ENCODE measurements around the gene CCDC89.

The CCDC89 gene

GRCh38 chr11:85685820-85686459 lies at the start of gene CCDC89:
CCDC89 (minus strand) TSS chr11:85686195; CDS start chr11:85686130, 65 bp downstream.
- DNase-seq: no peak

- no peak for DNase-seq
These were observed 47.0 kb upstream of the CCDC89 start for GRCh38 chr11:85732965-85733364.

DNA sequence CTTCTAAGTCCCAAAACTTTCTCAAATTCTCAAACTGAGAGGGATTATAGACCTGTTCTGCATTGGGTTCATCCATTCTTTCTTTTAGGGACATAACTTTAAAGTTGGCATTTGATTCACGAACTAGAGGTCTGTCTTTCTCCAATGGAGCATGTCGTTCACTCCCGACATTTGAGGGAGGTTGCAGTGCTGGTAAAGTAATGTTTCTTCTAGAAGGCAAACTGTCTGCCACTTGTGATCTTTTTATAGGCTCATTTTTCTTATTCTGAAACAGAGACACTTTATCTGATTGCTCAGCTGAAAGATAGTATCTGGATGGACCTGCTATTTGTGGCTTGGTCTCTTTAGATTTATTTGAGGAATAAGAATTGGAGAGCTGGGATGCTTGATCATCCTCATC lies 40.4 kb upstream of the CCDC89 start:
- no peak for DNase-seq

DNA sequence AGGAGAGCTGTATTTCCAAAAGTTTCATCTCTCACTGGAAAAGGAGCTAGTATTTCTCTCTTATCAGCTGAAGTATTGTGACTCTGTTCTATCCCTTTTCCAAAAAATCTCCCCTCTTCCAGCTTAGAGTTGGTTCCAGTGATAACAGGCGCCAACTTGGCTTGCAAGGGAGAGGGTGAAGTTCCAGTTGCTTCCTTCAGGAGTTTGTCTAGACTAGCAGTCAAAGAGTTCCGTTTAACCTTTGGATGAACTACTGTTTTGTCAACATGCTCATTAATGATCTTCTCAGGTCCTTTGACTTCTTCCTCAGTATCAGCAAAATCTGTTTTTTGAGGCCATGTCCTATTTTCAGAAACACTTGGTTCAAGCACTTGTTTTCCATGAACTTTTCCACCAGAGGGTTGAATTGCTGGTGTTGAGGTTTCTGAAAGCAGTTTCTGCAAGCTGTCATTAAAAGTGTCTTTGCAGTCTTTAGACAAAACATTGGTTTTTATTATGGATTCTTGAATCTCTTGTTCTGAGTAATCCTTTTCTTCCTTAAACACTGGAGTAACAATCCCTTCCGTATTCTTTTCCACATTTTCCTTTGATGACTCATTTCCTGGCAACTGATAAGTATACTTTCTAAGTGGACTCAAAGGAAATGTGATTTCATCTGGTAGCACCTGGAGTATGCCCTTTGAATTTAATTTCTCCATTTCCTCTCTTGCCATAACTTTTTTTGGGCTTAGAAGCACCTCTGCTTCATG lies 39.7 kb upstream of the CCDC89 start:
- no peak for DNase-seq

DNA sequence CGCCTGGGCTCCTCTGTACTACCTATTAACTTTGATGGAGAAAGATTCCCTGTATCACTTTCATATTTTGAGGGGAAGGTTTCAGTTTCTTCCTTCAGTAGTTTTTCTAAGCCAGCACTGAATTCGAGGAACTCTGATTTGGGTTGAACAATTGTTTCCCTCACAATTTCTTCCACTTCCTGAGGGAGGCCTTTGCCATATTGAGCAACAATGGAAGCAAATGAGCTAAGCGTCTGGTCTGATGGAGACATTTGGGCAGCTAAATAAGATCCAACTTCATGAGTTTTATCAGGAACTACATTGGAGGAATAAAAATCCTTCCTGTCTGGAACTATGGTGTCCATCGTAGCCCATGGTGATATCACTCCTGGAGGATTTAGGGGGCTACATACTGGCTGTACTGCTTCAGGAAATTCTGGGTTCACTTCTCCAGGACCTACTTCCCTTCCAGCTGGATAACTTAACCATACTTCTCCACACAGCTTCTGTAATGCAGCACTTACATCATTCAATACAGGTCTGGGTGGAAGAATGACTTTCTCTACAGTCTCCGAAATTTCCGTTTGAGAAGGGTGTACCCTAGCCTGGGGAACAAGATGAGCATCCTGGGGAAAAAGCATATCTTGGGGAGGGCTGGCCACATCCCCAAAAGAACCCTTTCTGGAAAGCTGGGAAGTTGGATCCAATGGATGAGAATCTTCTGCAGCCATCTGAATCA lies 38.9 kb upstream of the CCDC89 start:
- no peak for DNase-seq

- DNase-seq: no peak
These were observed 37.1 kb upstream of the CCDC89 start for GRCh38 chr11:85723088-85723487.

- no peak for DNase-seq
These were observed 35.2 kb upstream of the CCDC89 start for GRCh38 chr11:85721191-85721590.

GRCh38 chr11:85718991-85719807 lies 33.2 kb upstream of the CCDC89 start:
- DNase-seq: no peak

DNA sequence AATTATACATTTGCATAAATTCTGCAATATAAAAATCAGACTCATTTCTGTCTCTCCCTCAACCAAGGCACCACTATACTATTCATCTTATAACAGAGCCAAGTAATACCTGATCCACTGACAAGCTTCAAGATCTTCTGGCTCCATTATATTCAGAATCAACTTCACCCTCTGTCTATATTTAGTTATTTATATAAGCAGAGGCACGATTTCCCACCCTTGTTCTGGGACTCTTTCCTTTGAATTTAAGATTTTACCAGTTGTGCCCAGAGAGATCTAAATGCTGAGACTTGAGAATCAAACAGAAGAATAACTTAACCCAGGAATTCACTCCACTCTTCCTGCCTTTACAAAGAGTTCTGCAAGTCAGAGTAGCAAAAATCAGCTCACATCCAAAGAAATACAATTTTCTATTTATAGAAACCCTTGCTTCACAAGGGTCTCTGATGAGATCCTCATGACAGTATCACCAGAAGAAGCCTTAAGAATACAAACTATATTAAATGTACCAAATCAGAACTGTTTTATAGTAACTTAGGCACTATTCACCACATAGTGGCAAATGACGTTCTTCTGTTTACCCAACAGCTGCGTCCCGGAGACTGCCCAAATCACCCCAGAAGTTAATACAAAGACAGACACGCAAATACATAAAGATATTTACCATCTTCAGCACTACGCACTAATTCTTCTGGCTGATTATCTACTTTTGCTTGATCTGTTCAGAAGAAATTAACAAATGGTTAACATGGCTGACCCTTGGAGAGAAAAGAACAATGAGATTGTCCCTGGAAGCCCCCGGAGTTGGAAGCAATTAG lies 32.3 kb upstream of the CCDC89 start:
- no peak for DNase-seq

DNA sequence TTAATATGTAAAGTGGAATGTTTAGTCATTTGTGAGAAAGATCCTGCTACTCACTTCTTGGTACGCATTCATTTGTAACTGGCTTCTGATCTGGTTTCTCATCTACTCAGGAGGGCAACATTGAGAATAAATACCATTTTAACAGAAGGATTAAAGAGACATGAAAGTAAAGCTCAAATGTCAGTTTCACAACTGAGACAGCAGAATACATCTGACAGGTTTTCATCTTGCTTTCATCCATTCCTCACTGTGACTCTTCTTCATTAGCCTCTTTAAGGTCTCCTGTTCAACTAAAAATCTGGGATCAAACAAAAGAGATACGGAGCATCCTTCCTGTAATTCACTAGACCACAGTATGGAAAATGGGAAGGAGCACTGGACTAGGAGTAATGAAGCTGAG lies 31.4 kb upstream of the CCDC89 start:
- DNase-seq: no peak

GRCh38 chr11:85712953-85713352 lies 27.0 kb upstream of the CCDC89 start:
- no peak for DNase-seq

- no peak for DNase-seq
These were observed 24.9 kb upstream of the CCDC89 start for GRCh38 chr11:85710917-85711316.

- no peak for DNase-seq
These were observed 24.1 kb upstream of the CCDC89 start for GRCh38 chr11:85709941-85710702.

DNA sequence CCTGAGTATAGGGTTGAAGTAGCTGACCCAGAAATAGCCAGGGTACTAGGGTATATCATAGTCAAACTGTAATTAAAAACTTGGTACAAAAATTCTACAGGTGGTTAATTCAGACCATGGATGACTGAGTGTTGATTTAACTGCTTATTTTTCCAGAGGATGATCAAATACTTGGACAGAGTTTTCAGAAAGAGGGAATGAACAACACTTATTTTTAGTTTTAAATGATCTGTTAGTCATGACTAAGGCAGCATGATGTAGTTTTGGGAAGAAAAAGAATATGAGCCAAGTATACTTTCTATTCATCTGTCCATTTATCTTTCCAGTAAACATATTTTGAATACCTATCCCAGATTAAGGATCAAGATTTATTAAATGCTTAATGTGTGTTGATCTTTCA lies 19.8 kb upstream of the CCDC89 start:
- DNase-seq: no peak

- no peak for DNase-seq
These were observed 19.0 kb upstream of the CCDC89 start for GRCh38 chr11:85704967-85705366.

GRCh38 chr11:85699957-85700741 lies 14.2 kb upstream of the CCDC89 start:
- DNase-seq: peak; percentile 56

GRCh38 chr11:85698195-85698594 lies 12.2 kb upstream of the CCDC89 start:
- no peak for DNase-seq

DNA sequence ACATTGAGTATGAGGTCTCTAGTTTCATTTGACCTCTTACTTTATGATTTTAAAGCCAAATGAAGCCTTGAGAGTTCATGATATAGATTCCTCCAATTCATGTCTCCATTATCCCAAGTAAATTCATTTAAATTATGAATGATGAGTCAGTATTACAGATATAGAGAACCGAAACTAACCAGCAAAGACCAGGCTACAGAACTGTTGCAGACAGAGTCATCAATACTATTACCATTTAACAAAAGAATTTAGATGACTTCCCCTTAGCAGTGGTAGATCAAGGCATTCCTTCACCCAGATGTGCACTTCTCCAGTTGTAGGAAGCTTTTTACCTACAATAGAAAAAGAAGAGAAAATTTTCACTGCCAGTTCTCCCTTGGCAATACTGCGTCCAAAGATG lies 11.8 kb upstream of the CCDC89 start:
- DNase-seq: no peak

DNA sequence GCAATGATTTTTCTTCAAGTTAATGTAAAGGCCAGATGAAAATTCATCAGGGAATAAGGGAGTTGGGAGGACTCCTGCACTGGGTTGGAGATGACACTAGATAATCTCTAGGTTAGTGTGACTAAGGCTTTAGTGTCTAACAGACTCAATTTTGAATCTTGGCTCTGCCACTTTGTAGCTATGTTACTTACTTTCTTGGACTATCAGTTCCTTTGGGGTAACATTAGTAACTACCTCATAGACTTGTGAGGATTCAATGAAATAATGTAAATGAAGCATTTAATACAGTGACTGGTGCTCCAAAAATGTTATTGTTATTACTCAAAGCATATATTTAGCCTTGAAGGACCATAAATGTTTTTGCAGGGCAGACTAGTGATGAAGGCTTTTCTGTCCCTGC lies 9.6 kb upstream of the CCDC89 start:
- DNase-seq: no peak

GRCh38 chr11:85694385-85694980 lies 8.5 kb upstream of the CCDC89 start:
- peak; percentile 92 for DNase-seq
